H9 (cell line): ENCODE results near the gene ITGA7. TPM values are rescaled to one million over a fixed set of nuclear protein-coding genes. Genes with fewer than 3 reads are reported as not detected.
A peak's percentile ranks its signal among the peaks of the same experiment; 100 is the strongest.

Experiments used
- DNase-seq: peaks from one replicate; pipeline ENCODE4 v3.0.0-alpha.2; 2017
- H2AFZ ChIP-seq: one replicate; pipeline ENCODE4 v1.6.1; 2013; ENCODE audit warnings: mild to moderate bottlenecking, low read length, control low read depth, moderate library complexity
- H2AK5ac ChIP-seq: 2 replicates; pipeline ENCODE4 v1.6.1; 2013; ENCODE audit warnings: low read length, control low read depth, mixed read lengths; ENCODE audit not compliant: insufficient read length
- H2BK120ac ChIP-seq: one replicate; pipeline ENCODE4 v1.6.1; 2013; ENCODE audit warnings: low read depth, mild to moderate bottlenecking, low read length, control low read depth, inconsistent platforms; ENCODE audit not compliant: poor library complexity, severe bottlenecking
- H2BK12ac ChIP-seq: 2 replicates; pipeline ENCODE4 v1.6.1; 2013; ENCODE audit warnings: low read length, control low read depth, mixed read lengths, low read depth; ENCODE audit not compliant: insufficient read length
- H2BK15ac ChIP-seq: 2 replicates; pipeline ENCODE4 v1.6.1; 2013; ENCODE audit warnings: low read depth, low read length, control low read depth
- H2BK20ac ChIP-seq: one replicate; pipeline ENCODE4 v1.6.1; 2013; ENCODE audit warnings: low read depth, mild to moderate bottlenecking, low read length, control low read depth, inconsistent platforms; ENCODE audit not compliant: poor library complexity, severe bottlenecking
- H2BK5ac ChIP-seq: 2 replicates; pipeline ENCODE4 v1.6.1; 2013; ENCODE audit warnings: low read length, control low read depth, mixed read lengths; ENCODE audit not compliant: insufficient read length
- H3K14ac ChIP-seq: 2 replicates; pipeline ENCODE4 v1.6.1; 2013; ENCODE audit warnings: low read length, control low read depth; ENCODE audit not compliant: insufficient read depth
- H3K18ac ChIP-seq: 2 replicates; pipeline ENCODE4 v1.6.1; 2013; ENCODE audit warnings: low read depth, mild to moderate bottlenecking, mixed read lengths, low read length, control low read depth; ENCODE audit not compliant: insufficient read length
- H3K23ac ChIP-seq: 2 replicates; pipeline ENCODE4 v1.6.1; 2013; ENCODE audit warnings: low read length, control low read depth, mixed read lengths, low read depth; ENCODE audit not compliant: insufficient read length
- H3K23me2 ChIP-seq: 2 replicates; pipeline ENCODE4 v1.6.1; 2013; ENCODE audit warnings: low read depth, mild to moderate bottlenecking, mixed read lengths, low read length, control low read depth; ENCODE audit not compliant: insufficient read length, poor library complexity, severe bottlenecking
- H3K27ac ChIP-seq: 2 replicates; pipeline ENCODE4 v1.5.1; 2013; ENCODE audit warnings: low read length, control low read depth, mixed read lengths, low read depth; ENCODE audit not compliant: insufficient read length
- H3K27me3 ChIP-seq: 2 replicates; pipeline ENCODE4 v1.6.1; 2013; ENCODE audit warnings: low read length, control low read depth, inconsistent platforms; ENCODE audit not compliant: insufficient read depth
- H3K4ac ChIP-seq: 2 replicates; pipeline ENCODE4 v1.6.1; 2013; ENCODE audit warnings: low read depth, mild to moderate bottlenecking, control low read depth, inconsistent platforms, low read length, moderate library complexity
- H3K4me1 ChIP-seq: 2 replicates; pipeline ENCODE4 v1.6.1; 2013; ENCODE audit warnings: low read length, control low read depth, inconsistent platforms; ENCODE audit not compliant: insufficient read depth
- H3K4me2 ChIP-seq: 2 replicates; pipeline ENCODE4 v1.6.1; 2013; ENCODE audit warnings: low read length, control low read depth, mixed read lengths; ENCODE audit not compliant: insufficient read length, insufficient read depth
- H3K56ac ChIP-seq: 2 replicates; pipeline ENCODE4 v1.6.1; 2013; ENCODE audit warnings: low read depth, mild to moderate bottlenecking, mixed read lengths, low read length, control low read depth; ENCODE audit not compliant: insufficient read length
- H3K79me1 ChIP-seq: 2 replicates; pipeline ENCODE4 v1.6.1; 2013; ENCODE audit warnings: low read depth, mild to moderate bottlenecking, moderate library complexity, low read length, control low read depth, inconsistent platforms; ENCODE audit not compliant: insufficient read depth, poor library complexity, severe bottlenecking
- H3K79me2 ChIP-seq: 2 replicates; pipeline ENCODE4 v1.6.1; 2013; ENCODE audit warnings: low read length, control low read depth, inconsistent platforms; ENCODE audit not compliant: insufficient read depth
- H3K9ac ChIP-seq: 2 replicates; pipeline ENCODE4 v1.6.1; 2013; ENCODE audit warnings: low read length, control low read depth, mixed read lengths; ENCODE audit not compliant: insufficient read length; ENCODE audit errors: extremely low read depth
- H3K9me3 ChIP-seq: one replicate; pipeline ENCODE4 v1.6.1; 2013; ENCODE audit warnings: low read depth, low read length, inconsistent platforms; ENCODE audit not compliant: control insufficient read depth
- H3T11ph ChIP-seq: one replicate; pipeline ENCODE4 v1.6.1; 2013; ENCODE audit warnings: mild to moderate bottlenecking, low read length, control low read depth, inconsistent platforms
- H4K20me1 ChIP-seq: one replicate; pipeline ENCODE4 v1.6.1; 2013; ENCODE audit not compliant: control insufficient read depth, insufficient read length, insufficient read depth
- H4K5ac ChIP-seq: 2 replicates; pipeline ENCODE4 v1.6.1; 2013; ENCODE audit warnings: low read depth, mild to moderate bottlenecking, mixed read lengths, low read length, control low read depth; ENCODE audit not compliant: insufficient read length
- H4K8ac ChIP-seq: replicated peaks from 2 replicates; pipeline ENCODE4 v1.6.1; 2013; ENCODE audit warnings: low read length, control low read depth, mixed read lengths, low read depth; ENCODE audit not compliant: insufficient read length
- H4K91ac ChIP-seq: 2 replicates; pipeline ENCODE4 v1.6.1; 2013; ENCODE audit warnings: low read depth, mild to moderate bottlenecking, moderate library complexity, mixed read lengths, low read length, control low read depth; ENCODE audit not compliant: insufficient read length
- H3K27ac Mint-ChIP-seq, 3 experiments: 2 replicates in 2 of 3; 3 replicates in 1 of 3; pipeline ENCODE4 v1.8.0; 2020 to 2021; ENCODE audit warnings: mixed read lengths in 3 of 3, mild to moderate bottlenecking in 1 of 3, moderate library complexity in 1 of 3
- H3K27me3 Mint-ChIP-seq: 2 replicates; pipeline ENCODE4 v1.8.0; 2021; ENCODE audit warnings: low read depth, mild to moderate bottlenecking, moderate library complexity, mixed read lengths
- H3K36me3 Mint-ChIP-seq, 3 experiments: 2 replicates in 2 of 3; 3 replicates in 1 of 3; pipeline ENCODE4 v1.8.0; 2020 to 2021; ENCODE audit warnings: low read depth in 3 of 3, mixed read lengths in 3 of 3; ENCODE audit not compliant: insufficient read depth in 1 of 3
- H3K4me1 Mint-ChIP-seq, 2 experiments: 2 replicates each; pipeline ENCODE4 v1.8.0; 2020; ENCODE audit warnings: mixed read lengths in 2 of 2
- H3K4me3 Mint-ChIP-seq, 2 experiments: 2 replicates in 1 of 2; 3 replicates in 1 of 2; pipeline ENCODE4 v1.8.0; 2020 to 2021; ENCODE audit warnings: mild to moderate bottlenecking in 2 of 2, mixed read lengths in 2 of 2, moderate library complexity in 1 of 2
- H3K9me3 Mint-ChIP-seq, 2 experiments: 2 replicates in 1 of 2; 3 replicates in 1 of 2; pipeline ENCODE4 v1.8.0; 2020; ENCODE audit warnings: mild to moderate bottlenecking in 2 of 2, mixed read lengths in 2 of 2, moderate library complexity in 1 of 2
- WGBS: extraction: QIAGEN DNeasy Blood & Tissue Kit; methylation state at CpG from one replicate; pipeline ENCODE4 v1.1.7; 2013; ENCODE audit warnings: missing lambda C conversion rate, low lambda C conversion rate, mixed read lengths; ENCODE audit not compliant: insufficient read length; ENCODE audit errors: extremely low coverage; 5-methylcytosine and 5-hydroxymethylcytosine counted together
- total RNA-seq: library from RNA; stranded (reverse); gene quantifications from 2 replicates; pipeline ENCODE4 v1.2.1, GENCODE V29; 2021
- TF ChIP-seq, protein P1 (sequence below): fragments of 200-600 bp; sonication (generic); conservative IDR thresholded peaks from 3 replicates; pipeline ENCODE4 v1.8.0; 2021; ENCODE audit warnings: antibody characterized with exemption, mild to moderate bottlenecking

Gene ITGA7
- total RNA-seq, 1 experiment from 2014 or later, result 119 TPM

DNA sequence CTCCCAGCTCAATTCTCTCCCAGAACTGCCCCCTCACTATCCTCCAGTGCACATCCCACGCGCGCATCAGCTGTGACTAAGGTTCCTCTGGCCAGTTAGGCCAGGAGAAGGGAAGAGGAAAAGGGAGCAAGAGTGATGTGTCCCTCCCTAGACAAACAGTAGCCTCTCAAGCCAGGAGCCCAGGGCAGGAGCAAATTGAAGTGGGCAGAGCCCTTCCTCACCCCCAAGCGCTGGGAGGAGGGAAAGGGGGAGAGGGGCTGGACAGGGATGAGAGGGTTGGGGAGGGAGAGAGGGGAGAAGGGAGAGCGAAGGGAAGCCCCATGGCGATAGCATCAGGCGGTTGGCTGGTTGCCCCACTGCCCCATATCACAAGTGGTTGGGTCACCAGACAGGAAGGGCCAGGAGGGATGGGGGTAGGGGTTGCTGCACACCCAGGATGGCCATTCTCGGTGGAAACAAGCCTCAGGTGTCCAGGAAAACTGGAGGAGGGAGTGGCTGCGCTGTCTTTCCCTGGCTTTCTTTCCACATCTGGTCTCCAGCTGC, 20.0 kb upstream of the ITGA7 start:
- H2BK12ac ChIP-seq, result no peak overlapping the region
- no peak overlapping the region for H2BK15ac ChIP-seq
- H3K23ac ChIP-seq, result no peak overlapping the region
- Mint-ChIP-seq H3K9me3 (no peaks in the 10 kb centered on the region; a peak in 1 of 5 replicates), H3K27ac (peak overlapping the region in 2 of 3 experiments; percentile 28 to 80; a peak in 3 of 7 replicates), H3K27me3 (no peaks in the 10 kb centered on the region; the same call in 1 of the 2 replicates), H3K4me1 (peaks cover 36 to 40% of the 10 kb centered on the region in 2 experiments), H3K4me3 (peak overlapping the region; percentile 89 to 93), H3K36me3 (peaks cover 21 to 46% (median 46%) of the 10 kb centered on the region in 3 experiments; a peak in 6 of 7 replicates)
- H2BK20ac ChIP-seq, result no peak overlapping the region
- no peak overlapping the region for H3T11ph ChIP-seq
- H3K14ac ChIP-seq, result peak overlapping the region; percentile 74
- no peak overlapping the region for H2BK120ac ChIP-seq
- H3K18ac ChIP-seq, result peak overlapping the region; percentile 21
- no peak overlapping the region for H4K5ac ChIP-seq
- peaks cover 7% of the 10 kb centered on the region; the same call in 1 of the 2 replicates for H3K79me2 ChIP-seq
- H3K56ac ChIP-seq, result no peak overlapping the region
- no peaks in the 10 kb centered on the region for H3K9me3 ChIP-seq
- H2BK5ac ChIP-seq, result no peak overlapping the region
- no peaks in the 10 kb centered on the region for H4K20me1 ChIP-seq
- H4K91ac ChIP-seq, result no peak overlapping the region
- no CpG with 5 or more reads among the region's 9 CpGs for WGBS
- H2AFZ ChIP-seq, result no peak overlapping the region
- H3K27ac ChIP-seq, result no peak overlapping the region
- H4K8ac ChIP-seq, result no peak overlapping the region
- TF ChIP-seq, protein P1, sequence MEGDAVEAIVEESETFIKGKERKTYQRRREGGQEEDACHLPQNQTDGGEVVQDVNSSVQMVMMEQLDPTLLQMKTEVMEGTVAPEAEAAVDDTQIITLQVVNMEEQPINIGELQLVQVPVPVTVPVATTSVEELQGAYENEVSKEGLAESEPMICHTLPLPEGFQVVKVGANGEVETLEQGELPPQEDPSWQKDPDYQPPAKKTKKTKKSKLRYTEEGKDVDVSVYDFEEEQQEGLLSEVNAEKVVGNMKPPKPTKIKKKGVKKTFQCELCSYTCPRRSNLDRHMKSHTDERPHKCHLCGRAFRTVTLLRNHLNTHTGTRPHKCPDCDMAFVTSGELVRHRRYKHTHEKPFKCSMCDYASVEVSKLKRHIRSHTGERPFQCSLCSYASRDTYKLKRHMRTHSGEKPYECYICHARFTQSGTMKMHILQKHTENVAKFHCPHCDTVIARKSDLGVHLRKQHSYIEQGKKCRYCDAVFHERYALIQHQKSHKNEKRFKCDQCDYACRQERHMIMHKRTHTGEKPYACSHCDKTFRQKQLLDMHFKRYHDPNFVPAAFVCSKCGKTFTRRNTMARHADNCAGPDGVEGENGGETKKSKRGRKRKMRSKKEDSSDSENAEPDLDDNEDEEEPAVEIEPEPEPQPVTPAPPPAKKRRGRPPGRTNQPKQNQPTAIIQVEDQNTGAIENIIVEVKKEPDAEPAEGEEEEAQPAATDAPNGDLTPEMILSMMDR, result no peak
- peak overlapping the region; percentile 50 for H3K9ac ChIP-seq
- H3K79me1 ChIP-seq, result peaks cover 7% of the 10 kb centered on the region
- H3K23me2 ChIP-seq, result peaks cover 14% of the 10 kb centered on the region
- H3K4me2 ChIP-seq, result peak overlapping the region; percentile 83
- DNase-seq, result no peak
- H3K27me3 ChIP-seq, result no peaks in the 10 kb centered on the region
- H3K4me1 ChIP-seq, result peaks cover 3% of the 10 kb centered on the region; the same call in 1 of the 2 replicates
- H2AK5ac ChIP-seq, result no peak overlapping the region
- H3K4ac ChIP-seq, result no peak overlapping the region
